ENCODE data around the gene IQSEC2.

Gene IQSEC2

DNA sequence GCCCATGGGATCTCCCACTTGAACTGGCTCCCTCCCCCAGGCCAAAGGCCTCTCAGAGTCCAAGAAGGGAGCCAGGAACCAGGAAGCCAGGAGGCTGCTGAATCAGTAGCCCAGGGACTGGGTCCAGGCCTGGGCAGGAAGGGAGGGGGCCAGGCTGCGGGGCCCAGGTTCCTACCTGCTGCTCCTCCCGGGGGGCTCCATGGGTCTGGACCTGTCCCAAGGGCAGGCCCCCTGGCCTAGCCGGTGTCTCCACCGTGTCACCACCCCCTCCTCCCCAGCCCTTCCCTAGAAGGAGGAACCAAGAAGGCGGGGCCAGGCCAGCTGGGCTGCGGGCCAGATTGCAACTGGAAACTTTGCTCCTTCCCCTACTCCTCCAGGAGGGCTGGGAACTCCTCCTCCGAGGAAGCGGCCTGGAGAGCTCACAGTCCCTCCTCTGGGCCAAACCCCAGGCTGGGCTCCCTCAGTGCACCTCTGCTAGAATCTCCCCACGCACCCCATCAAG is at the start of gene IQSEC2:
Gene IQSEC2, minus strand, starts transcription at position 264 of the 502 bp plus-strand sequence.
- H3K27ac Mint-ChIP-seq = no peak within 1 kb of the TSS
- H3K4me3 Mint-ChIP-seq = no peak within 1 kb of the TSS
- no peaks in the 10 kb centered on the region for H3K9me3 Mint-ChIP-seq
- DNase-seq (no peak), ATAC-seq (no peak)
- H3K4me1 Mint-ChIP-seq = peaks cover 10% of the 10 kb centered on the region
- no peaks in the 10 kb centered on the region for H3K27me3 Mint-ChIP-seq
- H3K36me3 Mint-ChIP-seq (ENCODE audit: low read depth) = no peaks in the 10 kb centered on the region

DNA sequence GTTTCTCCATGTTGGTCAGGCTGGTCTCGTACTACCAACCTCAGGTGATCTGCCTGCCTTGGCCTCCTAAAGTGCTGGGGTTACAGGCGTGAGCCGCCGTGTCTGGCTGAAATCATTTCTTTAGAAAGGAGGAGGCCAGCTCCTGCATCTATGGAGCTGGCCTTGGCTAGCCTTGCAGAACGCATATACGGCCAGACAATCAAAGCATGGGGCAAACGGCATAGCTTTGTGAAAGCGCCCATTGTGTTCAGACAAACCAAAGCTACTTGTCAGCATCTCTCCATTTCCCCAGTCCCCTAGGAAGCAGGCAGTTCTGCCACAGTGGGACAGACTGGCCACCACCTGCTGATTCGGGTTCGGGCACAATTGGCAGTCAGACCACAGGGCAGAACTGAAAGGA is 48.9 kb upstream of the IQSEC2 start:
- no peak for ATAC-seq

DNA sequence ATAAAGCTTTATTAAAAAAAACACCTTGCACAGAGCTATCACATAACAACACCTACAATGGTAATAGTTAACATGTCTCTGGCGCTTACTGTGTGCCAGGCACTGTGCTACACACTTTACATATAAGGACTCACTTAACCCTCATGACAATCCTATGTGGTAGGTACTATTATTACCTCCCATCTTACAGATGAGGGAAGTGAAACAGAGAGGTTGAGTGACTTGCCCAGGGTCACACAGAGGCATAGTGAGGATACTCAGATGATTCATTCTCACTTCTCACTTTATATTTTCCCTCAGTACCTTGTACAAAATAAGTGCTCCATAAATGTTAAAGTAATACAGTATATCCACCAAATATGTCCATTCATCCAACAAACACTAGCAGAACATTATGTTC is 43.4 kb upstream of the IQSEC2 start:
- H3K9me3 Mint-ChIP-seq = no peaks in the 10 kb centered on the region
- peaks cover 7% of the 10 kb centered on the region for H3K4me1 Mint-ChIP-seq
- DNase-seq = no peak
- no peak overlapping the region for H3K27ac Mint-ChIP-seq
- H3K4me3 Mint-ChIP-seq = no peak overlapping the region
- no peak for ATAC-seq
- peaks cover 45% of the 10 kb centered on the region for H3K27me3 Mint-ChIP-seq
- no peaks in the 10 kb centered on the region for H3K36me3 Mint-ChIP-seq (ENCODE audit: low read depth)

More for the DNA sequence above, 48.9 kb upstream of the IQSEC2 start:
- no peak for DNase-seq
- H3K4me3 Mint-ChIP-seq = no peak overlapping the region
- no peak overlapping the region for H3K27ac Mint-ChIP-seq
- peaks cover 20% of the 10 kb centered on the region for H3K27me3 Mint-ChIP-seq
- H3K36me3 Mint-ChIP-seq (ENCODE audit: low read depth) = no peaks in the 10 kb centered on the region
- no peaks in the 10 kb centered on the region for H3K9me3 Mint-ChIP-seq
- no peaks in the 10 kb centered on the region for H3K4me1 Mint-ChIP-seq

DNA sequence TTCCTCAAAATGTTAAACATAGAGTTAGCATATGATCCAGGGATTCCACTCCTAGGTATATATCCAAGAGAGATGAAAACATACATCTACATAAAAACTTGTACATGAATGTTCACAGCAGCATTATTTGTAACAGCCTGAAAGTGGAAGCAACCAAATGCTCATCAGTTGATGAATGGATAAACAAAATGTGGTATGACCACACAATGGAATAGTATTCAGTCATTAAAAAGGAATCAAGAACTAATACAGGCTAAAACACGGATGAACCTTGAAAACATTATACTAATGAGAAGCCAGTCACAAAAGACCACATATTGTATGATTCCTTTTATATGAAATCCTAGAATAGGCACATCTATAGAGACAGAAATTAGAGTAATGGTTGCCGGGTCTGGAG is 42.7 kb upstream of the IQSEC2 start:
- H3K9me3 Mint-ChIP-seq = no peaks in the 10 kb centered on the region
- no peak overlapping the region for H3K4me3 Mint-ChIP-seq
- peaks cover 12% of the 10 kb centered on the region for H3K4me1 Mint-ChIP-seq
- H3K27ac Mint-ChIP-seq = no peak overlapping the region
- peaks cover 52% of the 10 kb centered on the region for H3K27me3 Mint-ChIP-seq
- no peaks in the 10 kb centered on the region for H3K36me3 Mint-ChIP-seq (ENCODE audit: low read depth)
- ATAC-seq (no peak), DNase-seq (no peak)

DNA sequence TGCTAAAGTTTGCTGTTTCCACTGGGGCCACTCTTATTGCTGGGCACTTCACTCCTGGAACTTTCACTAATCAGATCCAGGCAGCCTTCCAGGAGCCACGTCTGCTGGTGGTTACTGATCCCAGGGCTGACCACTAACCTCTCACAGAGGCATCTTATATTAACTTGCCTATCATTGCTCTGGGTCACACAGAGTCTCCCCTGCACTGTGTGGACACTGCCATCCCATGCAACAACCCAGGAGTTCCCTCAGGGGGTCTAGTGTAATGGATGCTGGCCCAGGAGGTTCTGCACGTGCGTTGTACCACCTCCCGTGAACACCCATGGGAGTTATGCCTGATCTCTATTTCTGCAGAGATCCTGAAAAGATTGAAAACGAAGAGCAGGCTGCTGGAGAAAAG is 41.8 kb upstream of the IQSEC2 start:
- H3K27ac Mint-ChIP-seq = no peak overlapping the region
- no peak overlapping the region for H3K4me3 Mint-ChIP-seq
- ATAC-seq (no peak), DNase-seq (no peak)
- no peaks in the 10 kb centered on the region for H3K9me3 Mint-ChIP-seq
- peaks cover 58% of the 10 kb centered on the region for H3K27me3 Mint-ChIP-seq
- peaks cover 12% of the 10 kb centered on the region for H3K4me1 Mint-ChIP-seq
- no peaks in the 10 kb centered on the region for H3K36me3 Mint-ChIP-seq (ENCODE audit: low read depth)

DNA sequence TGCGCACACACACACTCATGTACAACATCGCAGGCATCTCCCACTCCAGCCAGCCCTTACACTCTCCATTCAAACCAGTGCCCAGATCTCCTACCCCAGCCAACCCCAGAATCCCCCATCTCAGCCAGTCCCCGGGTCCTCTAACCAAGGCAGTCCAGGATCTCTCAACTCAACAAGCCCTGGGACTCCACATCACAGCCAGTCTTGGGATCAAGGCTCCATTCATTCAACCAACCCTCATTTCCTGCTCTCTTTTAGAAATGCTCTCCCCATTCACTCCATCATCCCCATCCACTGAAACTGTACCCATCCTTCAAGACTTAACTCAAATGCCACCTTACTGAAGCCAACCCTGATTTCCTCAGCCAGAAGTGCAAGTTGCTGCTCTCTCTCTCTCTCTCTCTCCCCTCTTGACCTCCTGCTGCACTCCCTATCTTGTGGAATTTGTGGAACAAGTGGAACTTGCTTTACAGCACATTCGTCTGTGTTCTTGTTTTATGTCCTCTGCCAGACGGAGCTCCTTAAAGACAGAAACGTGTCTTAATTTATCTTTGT is 40.6 kb upstream of the IQSEC2 start:
- Mint-ChIP-seq H3K27ac (no peak overlapping the region), H3K4me3 (peak overlapping the region; percentile 43), H3K27me3 (peaks cover 51% of the 10 kb centered on the region), H3K9me3 (no peaks in the 10 kb centered on the region), H3K36me3 (ENCODE audit: low read depth) (no peaks in the 10 kb centered on the region), H3K4me1 (peaks cover 12% of the 10 kb centered on the region)
- DNase-seq (no peak), ATAC-seq (no peak)

DNA sequence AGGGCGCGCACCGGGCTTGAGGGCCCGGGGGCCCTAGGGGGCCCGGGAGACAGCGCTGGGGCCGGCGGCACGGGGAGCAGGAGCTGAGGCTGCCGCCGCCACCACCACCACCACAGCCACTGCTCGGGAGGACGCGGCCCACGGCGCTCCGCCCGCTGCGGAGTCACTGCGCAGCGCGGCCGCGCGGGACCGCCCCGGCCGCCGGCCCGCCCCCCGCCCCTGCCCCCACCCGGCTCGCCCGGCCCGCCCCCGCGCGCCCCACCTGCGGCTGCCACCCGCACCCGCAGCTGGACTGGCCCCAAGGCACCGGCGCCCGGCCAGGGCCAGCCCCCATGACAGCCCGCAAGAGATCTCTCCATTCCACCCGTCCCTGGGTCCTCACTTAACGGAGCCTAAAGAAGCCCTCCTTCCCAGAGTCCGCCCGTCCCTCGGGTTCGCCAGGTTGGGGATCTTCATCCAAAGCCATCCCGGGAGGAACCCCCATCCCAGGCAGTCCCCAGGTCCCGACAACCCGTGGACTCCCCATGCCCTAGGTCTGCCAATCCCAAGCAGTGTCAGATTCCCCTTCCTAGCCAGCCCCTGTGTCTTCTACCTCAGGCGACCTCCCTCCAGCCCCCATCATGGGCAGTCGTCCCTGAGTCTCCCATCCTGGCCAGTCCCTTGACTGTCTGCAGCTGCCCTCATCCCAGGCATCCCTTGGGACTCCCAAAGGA is 40.0 kb upstream of the IQSEC2 start:
- Mint-ChIP-seq H3K4me1 (peaks cover 12% of the 10 kb centered on the region), H3K4me3 (peak overlapping the region; percentile 43), H3K27ac (no peak overlapping the region), H3K9me3 (no peaks in the 10 kb centered on the region), H3K36me3 (ENCODE audit: low read depth) (no peaks in the 10 kb centered on the region), H3K27me3 (peaks cover 51% of the 10 kb centered on the region)
- no peak for ATAC-seq
- DNase-seq = no peak

DNA sequence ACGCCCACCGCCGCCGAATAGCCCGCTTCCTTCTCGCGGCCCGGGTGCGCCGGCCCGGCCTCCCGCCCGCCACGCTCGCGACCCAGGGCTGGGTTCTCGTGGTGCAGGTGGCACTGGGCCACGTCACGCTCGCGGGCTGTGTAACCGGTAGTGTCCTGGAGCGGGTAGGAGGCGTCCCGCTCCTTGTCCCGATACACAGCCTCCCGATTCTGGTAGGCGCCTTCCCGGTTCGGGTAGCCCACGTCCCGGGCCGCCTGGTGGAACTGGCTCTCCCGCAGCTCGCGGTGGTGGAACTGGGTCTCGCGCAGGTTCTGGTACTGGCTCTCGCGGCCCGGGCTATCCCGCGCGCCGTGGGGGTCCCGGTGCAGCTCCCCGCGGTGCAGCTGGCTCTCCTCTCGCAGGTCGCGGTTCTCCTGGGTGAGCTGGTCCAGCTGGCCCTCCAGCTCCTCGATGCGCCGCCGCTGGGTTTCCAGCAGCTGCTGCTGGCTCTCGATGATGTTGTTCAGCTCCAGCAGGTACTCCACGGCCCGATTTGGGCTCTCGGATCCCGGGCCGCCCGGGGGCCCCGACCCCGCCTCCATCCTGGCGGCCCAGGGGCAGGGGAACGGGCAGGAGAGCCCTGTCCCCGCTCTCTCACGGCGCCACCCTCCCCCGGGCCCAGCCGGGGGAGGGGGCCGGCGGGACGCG is 39.3 kb upstream of the IQSEC2 start:
- Mint-ChIP-seq H3K27me3 (peaks cover 47% of the 10 kb centered on the region), H3K4me3 (no peak overlapping the region), H3K4me1 (peaks cover 12% of the 10 kb centered on the region), H3K27ac (no peak overlapping the region), H3K9me3 (no peaks in the 10 kb centered on the region), H3K36me3 (ENCODE audit: low read depth) (no peaks in the 10 kb centered on the region)
- DNase-seq (peak; percentile 2), ATAC-seq (no peak)

DNA sequence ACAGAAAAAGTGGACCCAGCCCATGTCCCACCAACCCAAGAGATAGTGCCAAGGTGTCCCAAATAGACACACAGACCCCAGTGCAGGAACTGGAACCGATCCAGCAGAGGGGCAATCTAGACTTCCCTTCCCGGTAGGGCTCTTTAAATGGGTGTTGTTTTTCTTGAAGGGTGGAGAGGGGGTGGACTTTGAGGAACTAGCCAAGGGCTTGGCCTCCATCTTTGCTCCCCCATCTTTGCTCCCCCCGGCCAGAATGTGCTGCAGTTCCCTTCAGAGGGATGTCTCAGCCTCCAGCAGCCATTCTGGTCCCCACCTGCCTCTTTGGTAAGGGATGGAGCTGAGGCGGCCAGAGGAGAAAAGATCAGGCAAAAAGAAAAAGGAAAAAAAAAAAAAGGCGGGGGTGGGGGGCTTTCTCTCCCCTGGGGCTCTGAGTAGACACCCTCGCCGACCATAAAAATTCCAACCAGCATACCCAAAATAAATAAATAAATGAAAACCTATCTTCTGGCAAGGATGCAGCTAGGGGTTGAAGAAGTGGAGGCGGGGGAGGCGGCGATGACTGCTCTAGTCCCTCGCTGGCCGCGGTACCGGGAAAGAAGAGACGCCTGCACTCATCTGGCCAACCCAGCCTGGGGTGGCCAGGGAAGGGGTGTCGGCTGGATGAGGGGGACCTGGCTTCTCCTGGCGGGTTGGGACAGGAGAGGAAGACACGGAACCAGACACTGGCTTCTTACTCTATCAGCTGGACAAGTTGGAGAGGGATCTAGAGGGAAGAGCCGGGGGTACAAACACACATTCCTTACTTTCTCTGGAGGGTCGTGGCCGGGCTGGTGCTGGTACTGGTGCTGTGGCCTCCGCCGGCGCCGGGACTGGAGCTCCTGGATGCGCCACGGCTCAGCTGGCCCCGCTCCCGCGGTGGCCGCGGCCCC is 38.5 kb upstream of the IQSEC2 start:
- ATAC-seq = no peak
- Mint-ChIP-seq H3K9me3 (no peaks in the 10 kb centered on the region), H3K4me3 (peak overlapping the region; percentile 67), H3K4me1 (peaks cover 12% of the 10 kb centered on the region), H3K27ac (no peak overlapping the region), H3K27me3 (peaks cover 41% of the 10 kb centered on the region), H3K36me3 (ENCODE audit: low read depth) (no peaks in the 10 kb centered on the region)
- no peak for DNase-seq

DNA sequence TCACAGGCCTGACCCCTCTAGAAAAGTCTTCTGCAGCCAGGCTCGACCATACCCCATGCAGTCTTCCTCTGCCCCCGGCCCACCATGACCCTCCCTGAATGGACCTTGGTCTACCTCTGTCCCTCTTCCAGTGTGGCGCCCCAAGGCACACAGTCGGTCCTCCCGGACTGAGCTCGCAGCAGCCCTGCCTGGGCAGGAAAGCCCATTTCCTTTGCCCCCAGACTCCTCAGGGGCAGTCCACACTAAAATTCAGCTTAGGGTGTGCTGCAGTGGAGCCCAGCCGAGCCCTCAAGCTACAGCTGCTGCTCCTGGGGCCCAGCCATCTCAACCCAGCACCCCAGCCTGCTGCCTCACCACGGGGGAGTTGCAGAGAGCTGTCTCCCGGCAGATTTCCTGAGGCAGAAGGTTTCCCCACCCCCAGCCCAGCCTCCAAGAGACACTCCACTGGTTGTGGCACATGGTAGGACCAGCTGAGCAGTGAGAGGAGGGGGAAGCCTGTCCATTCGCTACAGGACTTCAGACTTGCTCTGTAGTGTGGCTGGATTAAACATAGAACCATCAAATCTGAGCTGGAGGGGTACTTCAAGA is 37.5 kb upstream of the IQSEC2 start:
- Mint-ChIP-seq H3K4me3 (no peak overlapping the region), H3K9me3 (no peaks in the 10 kb centered on the region), H3K27ac (no peak overlapping the region), H3K4me1 (peaks cover 12% of the 10 kb centered on the region), H3K27me3 (peaks cover 39% of the 10 kb centered on the region), H3K36me3 (ENCODE audit: low read depth) (no peaks in the 10 kb centered on the region)
- ATAC-seq (no peak), DNase-seq (no peak)

DNA sequence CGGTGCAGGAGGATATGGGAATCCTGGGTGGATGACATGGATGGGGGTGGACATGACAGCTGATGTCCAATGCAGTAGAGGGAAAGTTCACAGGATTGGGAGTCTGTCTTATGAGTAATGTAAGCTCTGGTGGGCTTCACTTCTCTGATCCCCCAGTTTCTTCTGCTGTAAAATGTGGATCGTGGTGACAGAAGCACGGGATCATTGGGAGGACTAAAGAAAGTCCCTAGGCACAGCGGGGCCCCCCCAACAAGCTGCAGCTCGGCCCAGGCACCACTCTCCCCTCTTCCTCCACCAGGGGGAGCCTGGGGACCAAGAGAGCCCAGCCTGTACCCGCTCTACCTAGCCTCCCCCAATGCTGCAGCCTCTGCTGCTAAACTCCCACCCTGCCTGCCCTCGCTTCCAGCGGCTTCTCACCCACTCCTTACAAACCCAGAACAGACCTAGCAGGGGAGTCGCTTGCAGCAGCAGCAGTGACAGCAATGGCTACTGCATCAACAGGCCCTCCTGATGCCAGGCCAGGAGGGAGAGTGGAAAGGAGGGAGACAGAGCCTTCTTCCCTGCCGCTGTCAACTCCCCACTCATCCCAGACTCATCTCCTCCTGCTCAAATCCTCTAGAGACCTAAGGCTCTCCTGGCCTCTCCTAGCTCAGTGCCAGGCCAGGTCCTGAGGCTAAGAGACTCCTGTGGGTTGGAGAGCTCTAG is 36.1 kb upstream of the IQSEC2 start:
- ATAC-seq (peak; percentile 88), DNase-seq (peak; percentile 70)
- H3K9me3 Mint-ChIP-seq = no peaks in the 10 kb centered on the region
- H3K4me1 Mint-ChIP-seq = peaks cover 12% of the 10 kb centered on the region
- no peaks in the 10 kb centered on the region for H3K36me3 Mint-ChIP-seq (ENCODE audit: low read depth)
- no peak overlapping the region for H3K27ac Mint-ChIP-seq
- H3K4me3 Mint-ChIP-seq = no peak overlapping the region
- H3K27me3 Mint-ChIP-seq = peaks cover 32% of the 10 kb centered on the region

DNA sequence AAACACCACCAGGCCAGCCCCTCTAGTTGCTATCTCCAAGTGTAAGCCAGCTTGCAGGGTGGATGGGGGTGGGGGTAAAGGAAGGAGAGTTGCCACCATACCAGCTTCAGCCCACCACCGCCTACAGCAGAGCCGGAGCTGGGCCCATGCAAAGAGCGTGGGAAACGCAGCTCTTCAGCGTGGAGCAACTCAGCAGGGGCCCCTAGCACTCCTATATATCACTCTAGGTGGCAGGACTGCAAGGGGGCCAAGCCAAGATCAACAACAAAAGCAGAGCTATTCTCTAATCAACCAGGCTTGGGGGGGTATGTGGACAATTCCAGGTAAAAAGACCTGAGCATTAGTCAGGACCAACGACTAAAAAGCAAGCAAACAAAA is 35.5 kb upstream of the IQSEC2 start:
- no peak overlapping the region for H3K27ac Mint-ChIP-seq
- H3K27me3 Mint-ChIP-seq = peaks cover 26% of the 10 kb centered on the region
- ATAC-seq (no peak), DNase-seq (no peak)
- H3K36me3 Mint-ChIP-seq (ENCODE audit: low read depth) = no peaks in the 10 kb centered on the region
- no peaks in the 10 kb centered on the region for H3K9me3 Mint-ChIP-seq
- H3K4me1 Mint-ChIP-seq = peaks cover 11% of the 10 kb centered on the region
- H3K4me3 Mint-ChIP-seq = no peak overlapping the region

DNA sequence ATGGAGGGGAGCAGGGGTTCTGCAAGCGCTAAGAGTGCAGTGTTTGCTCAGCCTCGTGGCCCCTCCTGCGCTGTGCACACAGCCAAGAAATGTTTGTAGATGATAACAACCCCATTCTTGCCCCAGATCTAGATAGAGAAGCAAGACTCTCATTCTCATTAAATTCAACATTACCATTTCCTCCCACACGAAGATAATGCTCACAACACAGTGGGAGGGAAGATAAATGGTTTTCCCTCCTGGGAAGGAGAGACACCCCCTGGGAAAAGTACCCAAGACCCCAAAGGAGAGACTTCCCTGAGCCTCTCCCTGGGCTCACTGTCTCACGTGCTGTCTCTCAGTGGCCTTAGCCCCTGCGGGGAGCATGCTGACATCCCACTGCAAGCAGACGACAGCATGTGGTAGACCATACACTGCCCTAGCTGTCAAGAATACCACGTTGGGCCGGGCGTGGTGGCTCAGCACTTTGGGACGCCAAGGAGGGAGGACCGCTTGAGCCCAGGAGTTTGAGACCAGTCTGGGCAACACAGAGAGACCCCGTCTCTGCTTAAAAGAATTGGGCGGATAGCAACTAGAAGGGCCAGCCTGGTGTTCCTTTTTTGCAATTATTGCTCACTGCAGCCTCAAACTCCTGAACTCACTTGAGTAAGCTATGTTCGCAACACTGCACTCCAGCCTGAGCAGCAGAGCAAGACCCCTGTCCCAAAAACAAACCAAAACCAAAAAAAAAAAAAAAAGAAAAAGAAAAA is 34.9 kb upstream of the IQSEC2 start:
- Mint-ChIP-seq H3K27me3 (peaks cover 21% of the 10 kb centered on the region), H3K27ac (no peak overlapping the region), H3K4me1 (peaks cover 9% of the 10 kb centered on the region), H3K4me3 (no peak overlapping the region), H3K36me3 (ENCODE audit: low read depth) (no peaks in the 10 kb centered on the region), H3K9me3 (no peaks in the 10 kb centered on the region)
- ATAC-seq (no peak), DNase-seq (no peak)
